Testis (tissue), 3 donors: ENCODE data around the gene ARHGEF9. TPM values are rescaled to one million over a fixed set of nuclear protein-coding genes. Genes with fewer than 3 reads are reported as not detected.

Experiments used
- DNase-seq: peaks from one replicate; pipeline ENCODE4 v3.0.0-alpha.2; 2019
- H3K27ac ChIP-seq, 2 donors: fragments of 200-600 bp; sonication (generic); one replicate each; pipeline ENCODE4 v1.5.1; 2019
- H3K27me3 ChIP-seq: fragments of 200-600 bp; sonication (generic); one replicate; pipeline ENCODE4 v1.5.1; 2019
- H3K36me3 ChIP-seq: fragments of 200-600 bp; sonication (generic); one replicate; pipeline ENCODE4 v1.5.1; 2017; ENCODE audit warnings: low read depth; ENCODE audit errors: missing control alignments
- H3K4me1 ChIP-seq: fragments of 200-600 bp; sonication (generic); one replicate; pipeline ENCODE4 v1.5.1; 2019
- H3K4me3 ChIP-seq, 2 donors: fragments of 200-600 bp; sonication (generic); one replicate each; pipeline ENCODE4 v1.5.1; 2017 to 2019
- H3K9me3 ChIP-seq: fragments of 200-600 bp; sonication (generic); one replicate; pipeline ENCODE4 v1.5.1; 2017
- CTCF ChIP-seq, 3 experiments: fragments of 450-650 bp in 2 of 3; fragments of 200-600 bp in 1 of 3; sonication (generic) in 1 of 3; IDR thresholded peaks; one replicate each; pipeline ENCODE4 v1.5.1; 2016 to 2019; ENCODE audit warnings: antibody characterized with exemption in 3 of 3, mild to moderate bottlenecking in 2 of 3, moderate library complexity in 1 of 3
- POLR2A ChIP-seq: fragments of 450-650 bp; IDR thresholded peaks from one replicate; pipeline ENCODE4 v1.6.1; 2017; ENCODE audit warnings: antibody characterized with exemption, mild to moderate bottlenecking, moderate library complexity
- WGBS, 2 donors: methylation state at CpG; one replicate each; pipeline ENCODE4 v1.1.5; 2018; 5-methylcytosine and 5-hydroxymethylcytosine counted together
- intact Hi-C: fragments of 100-400 bp; cut with DNase I; formaldehyde crosslinking; loops from one replicate; pipeline ENCODE4 v1.15.1; 2023; ENCODE audit warnings: low total_unique reads
- microRNA counts, 2 donors: library from miRNA; unstranded; fragments of <30 nt; microRNA quantifications; one replicate each; lab custom pipeline; 2016
- microRNA-seq, 2 donors: library from miRNA; unstranded; fragments of <30 nt; microRNA quantifications; one replicate each; pipeline ENCODE4, GENCODE V29; 2016; ENCODE audit warnings: borderline number of aligned reads in 2 of 2, borderline replicate concordance in 1 of 2
- polyA plus RNA-seq: library from polyadenylated mRNA; stranded (reverse); fragments of 350-450 nt; fragmentation: Illumina TruSeq; extraction: RNeasy Lipid Tissue Mini Kit (QIAGEN cat#74804); gene quantifications from one replicate; pipeline ENCODE4 v1.2.3, GENCODE V29; 2014; ENCODE audit warnings: low read depth, low replicate concordance; ENCODE audit not compliant: insufficient read depth
- small RNA-seq, 2 donors: library from RNA; depleted of rRNA; stranded (forward); fragments of <200 nt; gene quantifications; one replicate each; pipeline ENCODE3, GENCODE V24; 2016
- total RNA-seq, 2 donors: library from RNA; depleted of rRNA; stranded (reverse); fragments of >200 nt; gene quantifications; one replicate each; pipeline ENCODE4 v1.2.3, GENCODE V29; 2016

Gene ARHGEF9
- total and polyA plus RNA-seq, 3 donors from 2014 or later, result 9.6 to 18.1 (median 13.1) TPM

- intact Hi-C loops, result no loop called here
- TF ChIP-seq CTCF (IDR thresholded peaks at IDR 0.05) (no peak), POLR2A (no peak)
Observed at GRCh38 chrX:63585936-63586335, 199.1 kb downstream of the ARHGEF9 start.

More at GRCh38 chrX:63585936-63586335, 199.1 kb downstream of the ARHGEF9 start:
- Histone ChIP-seq H3K9me3 (no peaks in the 10 kb centered on the region), H3K27me3 (no peaks in the 10 kb centered on the region), H3K36me3 (no peaks in the 10 kb centered on the region), H3K4me3 (no peak overlapping the region), H3K4me1 (no peaks in the 10 kb centered on the region), H3K27ac (no peak overlapping the region)
- 77% methylated on average over 5 of the region's 5 CpGs; no CpG with 5 or more reads in 1 of the 2 donors for WGBS, 2 donors
- no peak for DNase-seq

MicroRNA genes within 50 kb of the gene (microRNA counts, 767-probe panel; counts per million panel counts)
- microRNA hsa-miR-1468 (lab: Ali Mortazavi, UCI), result 0 to 152 counts per million in 2 donors

Small RNA genes lying within 50 kb of the gene (microRNA-seq; reads per million reads assigned to microRNA genes)
- gene MIR1468, result 22.8 to 22.9 reads per million in 2 donors

Small RNA genes lying within 50 kb of the gene (small RNA-seq; reads per million reads assigned to genes)
- 6.0 to 7.2 reads per million in 2 donors for gene MIR1468
